NCI-H524 (cell line): ENCODE results near the gene NUP62.
A peak's percentile ranks its signal among the peaks of the same experiment; 100 is the strongest.

Experiments
- DNase-seq, 2 experiments: peaks; one replicate each; lab custom pipeline; 2025; lab: John Stamatoyannopoulos, UW

Gene NUP62

GRCh38 chr19:49904136-49904535 lies 25.2 kb downstream of the NUP62 start:
- no peak for DNase-seq

GRCh38 chr19:49896863-49897621 lies 32.3 kb downstream of the NUP62 start, which contains the start of gene IL4I1:
Gene IL4I1, minus strand, starts transcription at chr19:49896887. Its CDS starts 727 bp downstream, at chr19:49896160.
- DNase-seq = no peak

GRCh38 chr19:49895566-49896297 lies 33.6 kb downstream of the NUP62 start:
- no peak for DNase-seq

- no peak for DNase-seq
Observed at GRCh38 chr19:49894879-49895565, 34.3 kb downstream of the NUP62 start.

- no peak for DNase-seq
Observed at GRCh38 chr19:49894011-49894664, 35.2 kb downstream of the NUP62 start.

GRCh38 chr19:49892716-49893115 lies 36.6 kb downstream of the NUP62 start:
- DNase-seq = no peak

GRCh38 chr19:49891393-49891792 lies 37.9 kb downstream of the NUP62 start:
- no peak for DNase-seq

- peak in 1 of 2 experiments; percentile 57 for DNase-seq
Observed at GRCh38 chr19:49890349-49891311, 38.7 kb downstream of the NUP62 start.

GRCh38 chr19:49889687-49890348 lies 39.5 kb downstream of the NUP62 start:
- peak; percentile 25 to 78 for DNase-seq

- DNase-seq = peak in 1 of 2 experiments; percentile 49
Observed at GRCh38 chr19:49889038-49889686, 40.1 kb downstream of the NUP62 start.

GRCh38 chr19:49888510-49888824 lies 40.8 kb downstream of the NUP62 start:
- no peak for DNase-seq

- no peak for DNase-seq
Observed at GRCh38 chr19:49887665-49888509, 41.4 kb downstream of the NUP62 start.

GRCh38 chr19:49887037-49887664 lies 42.2 kb downstream of the NUP62 start:
- DNase-seq = no peak

GRCh38 chr19:49884760-49885159 lies 44.5 kb downstream of the NUP62 start:
- no peak for DNase-seq

GRCh38 chr19:49884109-49884508 lies 45.2 kb downstream of the NUP62 start:
- no peak for DNase-seq

GRCh38 chr19:49883094-49883493 lies 46.2 kb downstream of the NUP62 start:
- DNase-seq = no peak

- no peak for DNase-seq
Observed at GRCh38 chr19:49882643-49883042, 46.7 kb downstream of the NUP62 start.

GRCh38 chr19:49881672-49882394 lies 47.5 kb downstream of the NUP62 start:
- DNase-seq = no peak
